Thoracic aorta (tissue), 2 donors: ENCODE data around the gene UBXN11. TPM values are rescaled to one million over a fixed set of nuclear protein-coding genes. Genes with fewer than 3 reads are reported as not detected.

Source experiments
- ATAC-seq: fragments of 150-250 bp; one replicate; pipeline ENCODE4 v1.8.0; 2017; ENCODE audit warnings: low read depth; ENCODE audit not compliant: insufficient number of reproducible peaks, low FRiP score
- DNase-seq: peaks from one replicate; pipeline ENCODE4 v3.0.0-alpha.2; 2020; ENCODE audit warnings: low spot score
- H3K27ac ChIP-seq, 2 donors: fragments of 200-600 bp; sonication (generic); 1 replicate in 1 of 2; 2 replicates in 1 of 2; pipeline ENCODE4 v1.5.1; 2016; ENCODE audit warnings: mild to moderate bottlenecking in 2 of 2, moderate library complexity in 2 of 2
- H3K27me3 ChIP-seq: fragments of 200-600 bp; sonication (generic); replicated peaks from 2 replicates; pipeline ENCODE4 v1.6.0; 2016; ENCODE audit warnings: mild to moderate bottlenecking; ENCODE audit not compliant: insufficient read depth
- H3K36me3 ChIP-seq: fragments of 200-600 bp; sonication (generic); one replicate; pipeline ENCODE4 v1.5.1; 2016
- H3K4me1 ChIP-seq, 2 donors: fragments of 200-600 bp; sonication (generic); 1 replicate in 1 of 2; 2 replicates in 1 of 2; pipeline versions ENCODE4 v1.5.1 to v1.6.0; 2016; ENCODE audit warnings: low read depth in 2 of 2, mild to moderate bottlenecking in 1 of 2; ENCODE audit not compliant: control insufficient read depth in 1 of 2
- H3K4me3 ChIP-seq: fragments of 200-600 bp; sonication (generic); 2 replicates; pipeline ENCODE4 v1.5.1; 2016; ENCODE audit warnings: mild to moderate bottlenecking
- H3K9me3 ChIP-seq: fragments of 200-600 bp; sonication (generic); 2 replicates; pipeline ENCODE4 v1.5.1; 2016
- total RNA-seq, 2 donors: library from RNA; depleted of rRNA; stranded (reverse); fragments of >200 nt; gene quantifications; one replicate each; pipeline versions ENCODE4 v1.1.0 to v1.2.3, GENCODE V29; 2016
- TF ChIP-seq, protein P1 (sequence below): fragments of 200-600 bp; sonication (generic); IDR thresholded peaks from one replicate; pipeline ENCODE4 v1.5.1; 2019; ENCODE audit warnings: antibody characterized with exemption

UBXN11 gene
- total RNA-seq, 2 donors from 2014 or later: 9.6 to 23.2 TPM

DNA sequence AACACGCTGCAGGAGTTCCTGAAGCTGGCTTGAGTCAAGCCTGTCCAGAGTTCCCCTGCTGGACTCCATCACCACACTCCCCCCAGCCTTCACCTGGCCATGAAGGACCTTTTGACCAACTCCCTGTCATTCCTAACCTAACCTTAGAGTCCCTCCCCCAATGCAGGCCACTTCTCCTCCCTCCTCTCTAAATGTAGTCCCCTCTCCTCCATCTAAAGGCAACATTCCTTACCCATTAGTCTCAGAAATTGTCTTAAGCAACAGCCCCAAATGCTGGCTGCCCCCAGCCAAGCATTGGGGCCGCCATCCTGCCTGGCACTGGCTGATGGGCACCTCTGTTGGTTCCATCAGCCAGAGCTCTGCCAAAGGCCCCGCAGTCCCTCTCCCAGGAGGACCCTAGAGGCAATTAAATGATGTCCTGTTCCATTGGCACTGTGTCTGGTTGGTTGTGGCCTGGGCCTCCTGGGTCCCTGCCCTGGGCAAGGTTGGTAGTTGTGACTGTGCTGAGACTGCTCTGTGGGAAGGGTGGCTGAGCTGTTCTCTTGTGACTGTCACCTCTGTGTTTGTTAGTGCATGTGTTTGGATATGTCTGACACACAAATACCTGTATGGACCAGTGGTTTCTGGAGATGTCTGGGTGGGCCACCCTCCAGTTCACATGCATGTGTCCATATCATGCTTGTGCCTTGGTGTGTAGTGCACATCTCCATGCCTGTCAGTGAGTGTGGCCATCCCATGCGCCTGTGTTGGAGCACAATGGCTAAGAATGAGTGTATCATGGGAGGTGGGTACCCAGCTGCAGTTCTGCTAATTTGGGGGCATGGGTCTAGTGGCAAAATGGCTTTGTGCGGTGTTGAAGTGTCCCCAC, 25.1 kb downstream of the UBXN11 start:
- TF ChIP-seq, protein P1, sequence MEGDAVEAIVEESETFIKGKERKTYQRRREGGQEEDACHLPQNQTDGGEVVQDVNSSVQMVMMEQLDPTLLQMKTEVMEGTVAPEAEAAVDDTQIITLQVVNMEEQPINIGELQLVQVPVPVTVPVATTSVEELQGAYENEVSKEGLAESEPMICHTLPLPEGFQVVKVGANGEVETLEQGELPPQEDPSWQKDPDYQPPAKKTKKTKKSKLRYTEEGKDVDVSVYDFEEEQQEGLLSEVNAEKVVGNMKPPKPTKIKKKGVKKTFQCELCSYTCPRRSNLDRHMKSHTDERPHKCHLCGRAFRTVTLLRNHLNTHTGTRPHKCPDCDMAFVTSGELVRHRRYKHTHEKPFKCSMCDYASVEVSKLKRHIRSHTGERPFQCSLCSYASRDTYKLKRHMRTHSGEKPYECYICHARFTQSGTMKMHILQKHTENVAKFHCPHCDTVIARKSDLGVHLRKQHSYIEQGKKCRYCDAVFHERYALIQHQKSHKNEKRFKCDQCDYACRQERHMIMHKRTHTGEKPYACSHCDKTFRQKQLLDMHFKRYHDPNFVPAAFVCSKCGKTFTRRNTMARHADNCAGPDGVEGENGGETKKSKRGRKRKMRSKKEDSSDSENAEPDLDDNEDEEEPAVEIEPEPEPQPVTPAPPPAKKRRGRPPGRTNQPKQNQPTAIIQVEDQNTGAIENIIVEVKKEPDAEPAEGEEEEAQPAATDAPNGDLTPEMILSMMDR: no peak
- H3K4me3 ChIP-seq: peak overlapping the region; percentile 89
- ATAC-seq: no peak
- no peaks in the 10 kb centered on the region for H3K36me3 ChIP-seq
- H3K4me1 ChIP-seq: peaks cover 45 to 74% of the 10 kb centered on the region in 2 donors
- DNase-seq: no peak
- no peaks in the 10 kb centered on the region for H3K27me3 ChIP-seq
- peak overlapping the region; percentile 94 to 98 for H3K27ac ChIP-seq
- H3K9me3 ChIP-seq: no peaks in the 10 kb centered on the region

DNA sequence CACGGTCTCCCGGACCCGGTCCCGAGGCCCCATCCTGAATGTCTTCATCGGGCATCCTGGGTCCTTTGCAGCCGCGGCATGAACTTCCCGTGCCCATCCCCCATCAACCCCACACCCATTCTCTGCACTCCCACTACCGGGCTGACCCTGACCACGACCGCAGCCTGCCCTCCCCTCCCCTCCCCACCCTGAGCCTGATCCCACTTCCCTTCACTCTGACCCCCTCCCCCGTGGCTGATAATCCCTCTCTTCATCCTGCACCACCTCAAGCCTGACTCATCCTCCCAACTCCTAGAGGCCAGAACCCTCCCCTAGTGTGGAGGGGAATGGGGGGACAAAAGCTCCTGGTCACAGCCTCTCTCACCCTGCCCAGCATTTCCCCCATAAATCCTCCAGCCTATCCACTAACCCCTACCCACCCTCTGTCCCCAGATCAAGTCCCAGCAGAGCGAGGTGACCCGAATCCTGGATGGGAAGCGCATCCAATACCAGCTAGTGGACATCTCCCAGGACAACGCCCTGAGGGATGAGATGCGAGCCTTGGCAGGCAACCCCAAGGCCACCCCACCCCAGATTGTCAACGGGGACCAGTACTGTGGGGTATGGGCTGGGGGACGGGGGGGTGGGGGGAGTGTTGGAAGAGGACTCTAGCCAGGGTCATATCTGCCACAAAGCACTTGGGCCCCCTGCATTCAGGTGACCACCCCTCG, 25.9 kb downstream of the UBXN11 start:
- Histone ChIP-seq H3K27me3 (no peaks in the 10 kb centered on the region), H3K4me1 (peaks cover 48 to 81% of the 10 kb centered on the region in 2 donors), H3K36me3 (no peaks in the 10 kb centered on the region), H3K27ac (peak overlapping the region; percentile 94 to 98), H3K4me3 (peak overlapping the region; percentile 89), H3K9me3 (no peaks in the 10 kb centered on the region)
- TF ChIP-seq, protein P1: no peak
- no peak for ATAC-seq
- DNase-seq: no peak

DNA sequence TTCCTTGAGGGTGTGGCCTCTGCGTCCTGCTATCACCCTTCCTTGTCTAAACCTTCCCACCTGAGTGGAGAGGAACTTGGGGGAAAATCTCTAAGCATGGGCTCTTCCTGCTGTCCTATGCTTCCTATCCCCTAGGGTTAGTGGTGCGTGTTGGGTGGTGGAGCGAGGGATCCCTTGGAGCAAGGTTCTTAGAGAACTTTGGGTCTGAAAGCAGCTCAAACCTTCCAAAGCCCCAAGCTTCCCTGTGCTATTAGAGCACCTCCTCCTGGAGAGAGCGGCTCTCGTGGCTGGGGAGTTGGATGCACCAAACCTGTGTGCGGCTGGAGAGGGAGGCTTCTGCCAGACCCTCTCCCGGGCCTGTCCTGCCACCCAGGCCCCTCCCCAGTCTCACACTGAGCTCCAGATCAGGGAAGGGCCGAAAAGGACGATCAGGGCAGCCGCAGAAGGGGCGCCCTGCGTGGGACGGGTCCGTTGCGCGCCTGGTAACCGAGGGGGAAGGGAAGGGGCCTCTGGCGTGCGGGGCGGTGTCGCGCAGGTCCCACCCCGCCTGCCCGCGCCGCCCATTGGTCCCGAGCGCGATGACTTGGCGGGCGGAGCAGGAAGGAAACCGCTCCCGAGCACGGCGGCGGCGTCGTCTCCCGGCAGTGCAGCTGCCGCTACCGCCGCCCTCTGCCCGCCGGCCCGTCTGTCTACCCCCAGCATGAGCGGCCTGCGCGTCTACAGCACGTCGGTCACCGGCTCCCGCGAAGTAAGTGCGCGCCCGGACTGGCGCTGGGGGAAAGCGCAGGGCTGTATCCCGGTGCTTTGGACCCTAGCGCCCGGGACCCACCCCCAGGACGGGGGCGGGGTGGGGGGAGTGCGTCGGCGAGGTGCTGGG, 26.7 kb downstream of the UBXN11 start, which contains the start of gene SH3BGRL3:
Gene SH3BGRL3 (plus strand): TSS at position 631 of the 877 bp plus-strand sequence. CDS start 70 bp downstream, at position 701.
- Histone ChIP-seq H3K27ac (peak within 1 kb of the TSS; percentile 94 to 98), H3K4me3 (peak within 1 kb of the TSS; percentile 89), H3K36me3 (no peaks in the 10 kb centered on the region), H3K27me3 (no peaks in the 10 kb centered on the region), H3K9me3 (no peaks in the 10 kb centered on the region), H3K4me1 (peaks cover 43 to 76% of the 10 kb centered on the region in 2 donors)
- DNase-seq (peak; percentile 61), ATAC-seq (peak; percentile 24)
- TF ChIP-seq, protein P1: no peak

DNA sequence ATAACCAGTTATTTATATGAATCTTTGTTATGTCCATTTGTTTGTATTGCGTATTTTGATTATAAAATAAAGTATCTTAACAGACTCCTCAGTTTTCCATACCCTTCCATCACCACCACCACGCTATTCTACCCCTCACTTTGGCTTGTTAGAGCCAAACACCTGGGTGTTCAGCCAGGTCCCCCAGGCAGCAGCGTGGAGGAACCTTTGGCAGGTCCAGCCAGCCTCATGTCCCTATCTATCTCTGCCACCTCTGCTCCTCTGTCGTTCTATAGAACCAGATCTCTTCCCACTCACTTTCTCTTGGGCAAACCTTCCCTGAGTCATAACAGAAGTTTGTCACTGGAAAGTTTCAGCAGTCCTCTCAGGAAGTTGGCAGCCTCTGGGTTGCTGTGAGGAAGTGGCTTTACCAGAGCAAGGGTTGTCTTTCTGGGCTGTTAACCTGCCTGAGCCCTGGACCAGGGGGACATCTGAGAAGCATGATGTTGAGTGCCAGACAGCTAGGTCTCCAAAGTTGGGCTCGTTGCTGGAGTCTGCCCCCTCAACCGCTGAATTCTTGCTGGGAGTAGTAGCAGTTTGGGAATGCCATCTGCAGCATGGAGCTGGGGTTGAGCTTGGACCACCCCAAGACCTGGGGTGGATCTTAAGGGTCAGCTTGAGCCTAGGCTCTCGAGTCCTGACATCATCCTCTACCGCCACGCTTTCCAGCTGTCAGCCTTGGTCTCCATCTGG, 27.5 kb downstream of the UBXN11 start:
- ATAC-seq (peak; percentile 38), DNase-seq (no peak)
- TF ChIP-seq, protein P1: no peak
- H3K36me3 ChIP-seq: no peaks in the 10 kb centered on the region
- peaks cover 35 to 68% of the 10 kb centered on the region in 2 donors for H3K4me1 ChIP-seq
- H3K9me3 ChIP-seq: no peaks in the 10 kb centered on the region
- H3K27me3 ChIP-seq: no peaks in the 10 kb centered on the region
- H3K4me3 ChIP-seq: peak overlapping the region; percentile 89
- H3K27ac ChIP-seq: peak overlapping the region; percentile 94 to 98
